Stimulated activated CD4-positive, alpha-beta T cell treated with anti-CD3 and anti-CD28 coated beads, Interleukin-12 subunit alpha, Interleukin-12 subunit beta, amount 100 ng/mL, for 48 hours (primary cell): Measurements from ENCODE around the gene SLC22A23.

Experiments
- DNase-seq, 3 donors: peaks; one replicate each; pipeline ENCODE4 v3.0.0-alpha.2; 2020; ENCODE audit warnings: low read depth in 2 of 3, low spot score in 1 of 3

Gene SLC22A23

DNA sequence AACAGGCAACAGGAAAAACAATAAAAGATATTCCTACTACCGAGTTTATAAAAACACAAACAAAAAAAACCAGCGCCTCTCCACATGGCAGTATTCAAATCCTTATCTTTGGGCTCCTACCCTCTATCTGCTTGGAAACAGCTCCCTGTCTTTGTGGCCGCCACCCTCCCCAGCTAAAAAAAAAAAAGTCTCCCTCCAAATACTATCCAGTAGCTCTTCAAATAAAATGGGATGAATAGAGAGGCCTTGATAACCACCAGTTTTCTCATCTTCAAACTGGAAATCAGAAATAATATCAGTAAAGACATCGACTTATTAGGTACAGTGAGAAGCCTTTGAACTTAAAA lies 101.9 kb downstream of the SLC22A23 start:
- DNase-seq: no peak

- DNase-seq: no peak
Measured at GRCh38 chr6:3353939-3354338, 102.9 kb downstream of the SLC22A23 start.

- DNase-seq: no peak
Measured at GRCh38 chr6:3353213-3353903, 103.5 kb downstream of the SLC22A23 start.

DNA sequence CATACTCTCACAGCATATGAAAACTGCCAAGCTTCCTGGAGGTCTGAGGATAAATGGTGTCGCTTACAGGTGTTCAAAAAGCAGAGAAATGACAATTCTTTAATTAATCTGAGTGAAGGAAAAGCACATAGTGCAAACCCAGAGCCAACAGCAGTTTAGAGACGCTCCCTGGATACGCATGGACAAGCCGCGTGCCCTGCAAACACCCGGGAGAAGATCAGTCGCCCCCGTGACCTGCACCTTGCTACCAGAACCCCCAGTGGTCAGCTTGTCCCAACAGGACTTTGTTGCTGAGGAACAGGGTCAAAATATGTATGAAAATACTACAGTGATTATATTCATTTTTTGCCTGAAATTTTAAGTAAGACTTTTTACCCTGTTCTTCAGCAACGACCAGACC lies 104.2 kb downstream of the SLC22A23 start:
- no peak for DNase-seq

DNA sequence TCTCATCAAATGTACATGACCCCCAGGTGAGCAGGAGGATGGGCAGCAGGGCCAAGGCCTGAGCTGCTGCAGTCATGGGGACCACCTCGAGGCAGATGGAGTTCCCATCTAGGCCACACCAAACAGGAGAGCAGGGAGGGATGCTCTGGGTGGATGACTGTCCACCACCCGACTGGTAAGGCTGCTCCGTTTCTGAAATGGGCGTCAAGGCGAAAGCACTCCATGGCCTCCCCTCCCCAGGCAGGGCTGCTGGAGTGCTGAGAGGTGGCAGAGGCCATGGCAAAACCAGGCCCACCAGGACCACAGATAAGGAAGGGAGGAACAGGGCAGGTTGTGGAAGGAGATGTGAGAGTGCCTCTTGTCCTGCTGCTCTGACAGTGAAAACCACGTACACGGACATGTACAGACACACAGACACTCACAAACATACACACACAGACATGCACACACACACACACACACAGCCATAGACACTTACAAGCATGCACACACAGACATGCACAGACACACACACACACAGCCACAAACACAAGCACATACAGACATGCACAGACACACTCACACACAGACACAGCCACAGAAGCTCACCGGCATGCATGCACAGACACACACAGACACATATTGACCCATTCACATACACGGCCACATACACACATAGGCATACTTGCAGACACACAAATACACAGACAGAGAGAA lies 104.9 kb downstream of the SLC22A23 start:
- DNase-seq: no peak

DNA sequence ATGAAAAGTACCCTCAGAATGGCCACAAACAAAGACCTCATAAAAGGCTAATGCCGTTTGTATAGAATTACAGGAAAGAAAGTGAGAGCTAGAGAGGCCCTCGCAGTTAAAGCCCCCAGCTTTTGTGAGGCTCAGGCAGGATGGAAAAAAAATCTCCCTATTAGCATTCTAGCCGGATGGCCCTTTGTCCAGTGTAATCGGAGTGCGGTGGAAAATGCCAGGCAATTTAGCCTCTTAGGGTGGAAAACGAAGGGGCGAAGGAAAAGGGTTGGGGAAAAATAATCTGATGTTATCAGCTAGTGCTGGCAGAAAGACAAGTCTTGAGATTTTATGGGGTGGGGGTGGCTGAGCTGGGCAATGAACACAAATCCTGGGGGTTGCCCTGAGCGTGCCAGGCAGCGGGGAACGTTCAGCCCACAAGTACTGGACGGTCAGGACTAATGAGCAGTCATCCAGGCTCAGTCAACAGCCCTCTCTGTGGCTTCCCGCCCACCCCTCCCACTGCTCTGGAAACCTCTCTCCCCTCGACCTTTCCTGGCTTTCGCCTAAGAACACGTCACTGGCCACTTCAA lies 105.7 kb downstream of the SLC22A23 start:
- no peak for DNase-seq

DNA sequence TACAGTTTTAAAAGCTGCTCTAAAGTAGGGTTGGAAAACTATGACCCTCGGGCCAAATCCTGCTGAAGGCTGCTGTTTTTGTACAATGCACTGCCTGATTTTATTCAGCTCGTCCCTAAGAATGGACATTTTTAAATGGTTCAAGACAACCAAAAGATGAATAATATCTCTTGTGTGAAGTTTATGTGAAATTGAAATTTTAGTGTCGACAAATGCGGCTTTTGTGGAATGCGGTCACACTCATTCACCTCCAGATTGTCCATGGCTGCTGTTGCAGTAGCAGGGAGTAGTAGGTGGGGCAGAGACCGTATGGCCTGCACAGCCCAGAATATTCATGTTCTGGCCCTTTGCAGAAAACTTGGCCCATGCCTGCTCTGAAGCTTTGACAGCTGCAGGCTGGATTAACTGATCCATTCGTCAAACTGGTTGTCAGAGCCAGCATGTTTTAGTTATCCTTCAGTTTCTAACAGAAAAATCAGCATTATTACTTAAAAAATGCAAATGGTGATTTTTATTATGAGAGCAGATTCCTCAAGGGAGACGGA lies 106.5 kb downstream of the SLC22A23 start:
- DNase-seq: no peak

- no peak for DNase-seq
Measured at GRCh38 chr6:3349388-3350251, 107.2 kb downstream of the SLC22A23 start.

GRCh38 chr6:3348821-3349220 lies 108.0 kb downstream of the SLC22A23 start:
- DNase-seq: no peak

- no peak for DNase-seq
Measured at GRCh38 chr6:3347826-3348225, 109.0 kb downstream of the SLC22A23 start.

GRCh38 chr6:3347247-3347646 lies 109.6 kb downstream of the SLC22A23 start:
- no peak for DNase-seq

DNA sequence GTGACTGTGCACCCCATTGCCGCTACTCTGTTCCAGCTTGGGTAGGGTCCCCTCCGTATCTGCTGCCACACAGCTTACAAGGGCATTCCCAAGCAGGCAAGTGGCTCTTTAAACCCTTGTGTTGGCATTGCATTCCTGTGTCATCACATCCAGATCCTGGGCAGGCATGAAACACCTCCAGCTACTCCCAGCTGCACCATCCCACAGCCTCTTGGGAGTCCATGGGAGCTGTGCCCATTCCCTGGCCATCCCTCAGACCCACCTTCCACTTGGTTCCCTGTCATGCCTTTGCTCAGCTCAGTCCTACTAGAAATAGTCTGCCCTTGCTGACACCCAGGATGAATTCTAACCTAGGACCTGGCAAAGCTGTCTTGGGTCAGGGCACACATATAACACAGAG lies 110.4 kb downstream of the SLC22A23 start:
- no peak for DNase-seq

DNA sequence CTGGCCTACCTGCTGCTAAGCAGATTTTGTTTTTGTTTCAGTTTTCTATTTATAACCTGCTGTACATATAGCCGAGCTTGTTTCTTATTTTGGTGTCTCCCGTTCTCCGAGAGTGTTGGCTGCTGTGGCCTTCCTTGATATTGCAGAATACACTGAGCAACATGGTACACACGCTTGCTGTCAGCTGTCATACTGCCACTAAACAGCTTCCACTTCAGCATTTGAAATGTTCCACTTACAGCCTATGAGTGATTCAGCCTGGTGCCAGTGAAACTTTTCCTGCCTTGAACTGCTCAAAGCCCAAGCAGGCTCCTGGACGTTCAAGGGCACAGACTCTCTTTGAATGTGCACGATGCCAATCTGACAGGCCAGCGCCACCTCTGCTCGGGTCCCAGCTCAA lies 111.0 kb downstream of the SLC22A23 start:
- DNase-seq: no peak

DNA sequence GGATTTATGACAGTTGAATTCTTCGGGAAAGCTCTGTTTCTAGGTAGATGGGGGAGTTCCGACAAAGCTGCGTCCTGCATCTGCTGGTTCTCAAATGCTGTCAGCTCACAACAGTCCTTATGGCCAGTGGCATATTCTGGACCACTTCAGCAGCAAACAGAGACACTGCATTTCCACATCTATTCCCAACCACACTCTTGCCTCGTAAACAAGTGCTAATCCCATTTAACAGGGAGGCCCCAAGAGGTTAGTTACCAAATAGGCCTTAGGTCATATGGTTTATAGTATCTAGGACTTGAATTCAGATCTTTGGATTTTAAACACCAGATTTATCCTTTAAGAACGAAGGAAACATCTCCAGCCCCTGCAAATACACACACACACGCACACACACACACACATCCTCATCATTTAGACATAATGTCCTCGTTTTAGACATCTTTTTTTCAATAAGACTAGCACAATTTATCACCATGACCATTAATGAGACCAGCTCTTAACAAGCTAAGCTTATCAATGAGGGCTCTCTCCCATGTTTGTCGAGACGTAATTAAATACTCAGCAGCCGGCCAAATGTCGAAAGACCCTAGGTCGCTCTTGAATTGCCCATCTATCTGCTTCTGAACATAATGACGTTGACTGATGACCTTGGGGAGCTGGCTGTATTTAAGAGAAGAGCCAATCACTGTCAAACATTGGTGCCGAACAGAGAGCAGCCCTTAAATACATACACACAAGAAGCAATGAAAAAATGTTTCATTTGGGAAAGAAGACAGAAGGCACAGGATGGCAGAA lies 113.6 kb downstream of the SLC22A23 start:
- no peak for DNase-seq

- DNase-seq: no peak
Measured at GRCh38 chr6:3341467-3341866, 115.4 kb downstream of the SLC22A23 start.

DNA sequence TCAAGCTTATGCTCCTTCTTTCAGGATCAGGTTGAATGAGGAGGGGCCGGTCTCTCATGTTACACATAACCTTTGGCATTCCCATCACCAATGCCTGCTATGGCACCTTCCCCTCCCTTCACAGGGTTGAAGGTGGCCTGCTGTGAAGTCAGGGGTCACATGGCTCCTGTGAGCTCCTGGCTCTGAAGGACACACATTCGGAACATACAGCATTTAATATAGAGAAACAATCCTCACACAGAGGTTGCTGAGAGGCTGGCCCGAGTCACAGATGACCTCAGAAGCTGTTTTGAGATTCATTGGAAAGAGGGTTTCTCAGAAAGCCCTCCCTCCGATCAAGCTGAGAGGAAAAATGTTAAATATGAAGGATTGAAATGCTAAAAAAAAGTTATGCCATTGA lies 116.0 kb downstream of the SLC22A23 start:
- no peak for DNase-seq

DNA sequence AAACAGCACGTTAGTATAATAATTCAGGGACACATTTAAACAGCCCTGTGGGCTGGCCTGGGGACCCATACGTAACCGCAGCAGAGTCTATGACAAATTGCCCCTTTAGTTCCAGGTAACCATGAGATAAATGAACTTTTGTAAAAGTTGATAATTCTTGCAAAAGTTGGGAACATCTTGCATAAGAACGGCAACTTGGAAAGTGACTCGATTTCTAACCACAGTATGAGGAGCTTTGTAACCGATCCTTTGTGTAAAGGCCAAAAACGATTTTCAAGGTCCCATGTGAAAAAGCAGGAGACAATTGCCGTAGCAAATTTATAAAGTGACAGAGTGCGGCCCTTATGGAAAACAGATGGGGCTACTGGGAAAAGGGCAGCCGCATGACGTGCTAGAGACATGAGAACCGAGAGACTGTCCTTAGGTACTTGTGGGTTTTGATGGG lies 116.5 kb downstream of the SLC22A23 start:
- DNase-seq: no peak

- no peak for DNase-seq
Measured at GRCh38 chr6:3339811-3340210, 117.0 kb downstream of the SLC22A23 start.

- no peak for DNase-seq
Measured at GRCh38 chr6:3337521-3338350, 119.1 kb downstream of the SLC22A23 start.
